WTC11 (cell line): ENCODE results near the gene CCDC74A. TPM values are rescaled to one million over a fixed set of nuclear protein-coding genes. Genes with fewer than 3 reads are reported as not detected.

Experiments
- ATAC-seq: fragments of 200-7000 bp; cut with Tn5 transposase; 2 replicates; pipeline ENCODE4 v1.10.0; 2021; ENCODE audit warnings: mild to moderate bottlenecking, moderate library complexity
- CTCF ChIA-PET: fragments of 300-600 bp; sonication (Branson Sonifier 250); formaldehyde crosslinking; loops from one replicate; lab custom pipeline; 2021; ENCODE audit warnings: antibody characterized with exemption; lab: Charles Lee
- POLR2A ChIA-PET: fragments of 350-600 bp; sonication (Branson Sonifier 250); formaldehyde crosslinking; loops from one replicate; lab custom pipeline; 2021; ENCODE audit warnings: antibody characterized with exemption; lab: Charles Lee
- DNase-seq: peaks from one replicate; pipeline ENCODE4 v3.0.0; 2021; ENCODE audit warnings: low spot score
- H3K27ac Mint-ChIP-seq: 2 replicates; pipeline ENCODE4 v1.8.0; 2021; ENCODE audit warnings: mixed read lengths
- H3K27me3 Mint-ChIP-seq: 2 replicates; pipeline ENCODE4 v1.8.0; 2021; ENCODE audit warnings: low read depth, mild to moderate bottlenecking, moderate library complexity, mixed read lengths
- H3K36me3 Mint-ChIP-seq: 2 replicates; pipeline ENCODE4 v1.8.0; 2021; ENCODE audit warnings: mixed read lengths
- H3K4me1 Mint-ChIP-seq: 2 replicates; pipeline ENCODE4 v1.8.0; 2022; ENCODE audit warnings: mixed read lengths
- H3K4me3 Mint-ChIP-seq: 2 replicates; pipeline ENCODE4 v1.8.0; 2021; ENCODE audit warnings: mild to moderate bottlenecking, moderate library complexity, mixed read lengths
- H3K9me3 Mint-ChIP-seq: 2 replicates; pipeline ENCODE4 v1.8.0; 2021; ENCODE audit warnings: mixed read lengths
- ATF2 ChIP-seq: sonication (generic); formaldehyde crosslinking; IDR thresholded peaks from 2 replicates; pipeline ENCODE4 v1.8.1; 2022; ENCODE audit warnings: low read depth, missing genetic modification reagents, borderline replicate concordance
- CDX4 ChIP-seq: fragments of 250-450 bp; sonication (Bioruptor Pico); IDR thresholded peaks from 2 replicates; pipeline ENCODE4 v1.9.0; 2021; ENCODE audit warnings: moderate library complexity, mild to moderate bottlenecking, inconsistent platforms, borderline replicate concordance
- CTCF ChIP-seq: fragments of 200-600 bp; IDR thresholded peaks from 2 replicates; pipeline ENCODE4 v1.8.0; 2022; ENCODE audit warnings: antibody characterized with exemption
- E2F4 ChIP-seq: sonication (generic); formaldehyde crosslinking; IDR thresholded peaks from 2 replicates; pipeline ENCODE4 v1.8.1; 2022; ENCODE audit warnings: low read depth, mild to moderate bottlenecking, moderate library complexity, missing genetic modification reagents, borderline replicate concordance
- FOXJ3 ChIP-seq: sonication (generic); formaldehyde crosslinking; IDR thresholded peaks from 2 replicates; pipeline ENCODE4 v1.9.0; 2021; ENCODE audit warnings: missing genetic modification reagents, mild to moderate bottlenecking, borderline replicate concordance
- FOXK1 ChIP-seq: sonication (generic); formaldehyde crosslinking; IDR thresholded peaks from 2 replicates; pipeline ENCODE4 v1.8.0; 2022; ENCODE audit warnings: mild to moderate bottlenecking, moderate library complexity, missing genetic modification reagents
- HMGXB4 ChIP-seq: sonication (generic); formaldehyde crosslinking; IDR thresholded peaks from 2 replicates; pipeline ENCODE4 v1.8.1; 2023; ENCODE audit warnings: mild to moderate bottlenecking, moderate library complexity, missing genetic modification reagents
- IRF2 ChIP-seq: sonication (generic); formaldehyde crosslinking; IDR thresholded peaks from 2 replicates; pipeline ENCODE4 v1.8.0; 2022; ENCODE audit warnings: low read depth, missing genetic modification reagents, borderline replicate concordance
- JUN ChIP-seq: sonication (generic); formaldehyde crosslinking; IDR thresholded peaks from 2 replicates; pipeline ENCODE4 v1.8.0; 2023; ENCODE audit warnings: mild to moderate bottlenecking, missing genetic modification reagents
- MXD4 ChIP-seq: fragments of 250-450 bp; sonication (Bioruptor Pico); IDR thresholded peaks from 2 replicates; pipeline ENCODE4 v1.8.0; 2021; ENCODE audit warnings: mild to moderate bottlenecking, moderate library complexity, borderline replicate concordance
- NR2C2 ChIP-seq: sonication (generic); formaldehyde crosslinking; IDR thresholded peaks from 2 replicates; pipeline ENCODE4 v1.8.0; 2022; ENCODE audit warnings: mild to moderate bottlenecking, missing genetic modification reagents
- PRDM15 ChIP-seq: sonication (generic); formaldehyde crosslinking; IDR thresholded peaks from 2 replicates; pipeline ENCODE4 v1.8.0; 2022; ENCODE audit warnings: missing genetic modification reagents
- PREB ChIP-seq: sonication (generic); formaldehyde crosslinking; IDR thresholded peaks from 2 replicates; pipeline ENCODE4 v1.8.1; 2022; ENCODE audit warnings: mild to moderate bottlenecking, missing genetic modification reagents, moderate library complexity, borderline replicate concordance
- RELA ChIP-seq: sonication (generic); formaldehyde crosslinking; IDR thresholded peaks from 2 replicates; pipeline ENCODE4 v1.8.1; 2022; ENCODE audit warnings: missing genetic modification reagents, mild to moderate bottlenecking, borderline replicate concordance
- ZNF512 ChIP-seq: sonication (generic); formaldehyde crosslinking; IDR thresholded peaks from 2 replicates; pipeline ENCODE4 v1.8.1; 2022; ENCODE audit warnings: missing genetic modification reagents, borderline replicate concordance
- total RNA-seq: library from RNA; stranded (reverse); gene quantifications from 3 replicates; pipeline ENCODE4 v1.2.3, GENCODE V29; 2021

CCDC74A gene
- total RNA-seq, 1 experiment from 2014 or later: 16.7 TPM

- H3K4me1 Mint-ChIP-seq: no peaks in the 10 kb centered on the region
- H3K4me3 Mint-ChIP-seq: no peak overlapping the region
- H3K27me3 Mint-ChIP-seq: no peaks in the 10 kb centered on the region
- no peak for TF ChIP-seq E2F4 (CRISPR knock-in tag)
- no peak for TF ChIP-seq HMGXB4
- no peak for TF ChIP-seq CTCF
- no peak for TF ChIP-seq RELA (CRISPR knock-in tag)
- no peak for TF ChIP-seq NR2C2 (CRISPR knock-in tag)
- no peak for TF ChIP-seq ATF2 (CRISPR knock-in tag)
- TF ChIP-seq MXD4: no peak
- H3K9me3 Mint-ChIP-seq: peaks cover 15% of the 10 kb centered on the region
- H3K27ac Mint-ChIP-seq: no peak overlapping the region
- CTCF ChIA-PET: no interaction called here
- H3K36me3 Mint-ChIP-seq: no peaks in the 10 kb centered on the region
- no peak for DNase-seq
- POLR2A ChIA-PET: no interaction called here
- no peak for ATAC-seq
These were observed 25.2 kb downstream of the CCDC74A start for GRCh38 chr2:131552871-131553270.

- peaks cover 2% of the 10 kb centered on the region for H3K9me3 Mint-ChIP-seq
- no peak overlapping the region for H3K27ac Mint-ChIP-seq
- H3K36me3 Mint-ChIP-seq: 0 out of 2 replicates have a peak, but pooled peaks cover under 1% of the 10 kb centered on the region
- H3K27me3 Mint-ChIP-seq: no peaks in the 10 kb centered on the region
- TF ChIP-seq IRF2: no peak
- no peak for TF ChIP-seq ZNF512 (CRISPR knock-in tag)
- no peak for TF ChIP-seq FOXJ3
- TF ChIP-seq JUN (CRISPR knock-in tag): no peak
- TF ChIP-seq PRDM15: no peak
- no peak for TF ChIP-seq PREB (CRISPR knock-in tag)
- TF ChIP-seq FOXK1: no peak
- no peak for TF ChIP-seq CDX4
- DNase-seq (no peak), ATAC-seq (no peak)
- H3K4me3 Mint-ChIP-seq: no peak overlapping the region
- H3K4me1 Mint-ChIP-seq: no peaks in the 10 kb centered on the region
- CTCF ChIA-PET: no interaction called here
- POLR2A ChIA-PET: no interaction called here
These were observed 29.3 kb downstream of the CCDC74A start for GRCh38 chr2:131556998-131557397.
